ENCODE results near the gene GPC3. TPM values are rescaled to one million over a fixed set of nuclear protein-coding genes. Genes with fewer than 3 reads are reported as not detected.

The GPC3 gene
- total RNA-seq, 1 experiment from 2014 or later: 0.98 TPM

DNA sequence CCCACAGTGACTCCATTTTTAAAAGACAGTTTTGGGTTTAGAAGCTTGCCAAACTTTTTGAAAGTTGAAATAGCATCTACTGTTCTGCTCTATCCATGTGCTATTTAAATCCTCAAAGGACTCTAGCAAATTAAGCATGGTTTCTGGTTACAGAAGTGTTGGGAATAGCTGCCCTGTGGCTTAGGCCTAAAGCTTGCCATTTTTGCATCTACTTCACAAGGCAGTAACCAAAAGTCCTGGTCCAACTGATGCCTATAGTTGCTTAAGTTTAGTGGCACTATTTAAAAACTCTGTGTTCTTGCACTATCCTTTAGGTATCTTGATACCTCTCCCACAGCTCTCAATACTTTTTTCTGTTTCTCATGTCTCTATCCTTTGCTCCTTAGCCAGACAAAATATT is 319.1 kb downstream of the GPC3 start:
- DNase-seq (ENCODE audit: low read depth, low spot score) (no peak), ATAC-seq (no peak)
- no peak overlapping the region for H2AFZ ChIP-seq (ENCODE audit: low read depth, low read length, poor library complexity, severe bottlenecking)
- no peak overlapping the region for H3K9ac ChIP-seq (ENCODE audit: low read length)
- H4K20me1 ChIP-seq (ENCODE audit: insufficient read depth): no peaks in the 10 kb centered on the region
- no peaks in the 10 kb centered on the region for H3K27me3 ChIP-seq (ENCODE audit: insufficient read depth, low read length)
- TF ChIP-seq, protein P1, sequence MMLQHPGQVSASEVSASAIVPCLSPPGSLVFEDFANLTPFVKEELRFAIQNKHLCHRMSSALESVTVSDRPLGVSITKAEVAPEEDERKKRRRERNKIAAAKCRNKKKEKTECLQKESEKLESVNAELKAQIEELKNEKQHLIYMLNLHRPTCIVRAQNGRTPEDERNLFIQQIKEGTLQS (IDR thresholded peaks at IDR 0.05): no peak
- H3K79me2 ChIP-seq (ENCODE audit: insufficient read depth, low read length): no peaks in the 10 kb centered on the region
- no peaks in the 10 kb centered on the region for H3K4me1 ChIP-seq (ENCODE audit: control insufficient read depth in 1 of 2, insufficient read depth in 2 of 2, low read length in 2 of 2)
- BruUV-seq (replicated peaks): no TSS peak
- H3K36me3 ChIP-seq (ENCODE audit: control insufficient read depth in 1 of 2, insufficient read depth in 2 of 2, low read length in 2 of 2): no peaks in the 10 kb centered on the region
- H3K4me3 ChIP-seq (replicated peaks in 1 of 2; ENCODE audit: low read depth in 1 of 2, low read length in 2 of 2): no peak overlapping the region
- H3K4me2 ChIP-seq (ENCODE audit: low read length): no peak overlapping the region
- intact Hi-C loops (cut with micrococcal nuclease): no loop called here
- H3K27ac ChIP-seq (ENCODE audit: low read depth, low read length): no peak overlapping the region
- no peaks in the 10 kb centered on the region for H3K9me2 ChIP-seq (ENCODE audit: insufficient read depth)
- CTCF ChIA-PET: no interaction called here
- RAD21 ChIA-PET (ENCODE audit: low non-redundant PET in 1 of 2, low total read pairs in 2 of 2, uncharacterized antibody in 2 of 2, unreplicated experiment in 2 of 2): no interaction called here
- no peaks in the 10 kb centered on the region for H3K9me3 ChIP-seq (ENCODE audit: control insufficient read depth in 1 of 2, insufficient read depth in 1 of 2, low read depth in 1 of 2, low read length in 2 of 2)
- POLR2A ChIA-PET: no interaction called here

DNA sequence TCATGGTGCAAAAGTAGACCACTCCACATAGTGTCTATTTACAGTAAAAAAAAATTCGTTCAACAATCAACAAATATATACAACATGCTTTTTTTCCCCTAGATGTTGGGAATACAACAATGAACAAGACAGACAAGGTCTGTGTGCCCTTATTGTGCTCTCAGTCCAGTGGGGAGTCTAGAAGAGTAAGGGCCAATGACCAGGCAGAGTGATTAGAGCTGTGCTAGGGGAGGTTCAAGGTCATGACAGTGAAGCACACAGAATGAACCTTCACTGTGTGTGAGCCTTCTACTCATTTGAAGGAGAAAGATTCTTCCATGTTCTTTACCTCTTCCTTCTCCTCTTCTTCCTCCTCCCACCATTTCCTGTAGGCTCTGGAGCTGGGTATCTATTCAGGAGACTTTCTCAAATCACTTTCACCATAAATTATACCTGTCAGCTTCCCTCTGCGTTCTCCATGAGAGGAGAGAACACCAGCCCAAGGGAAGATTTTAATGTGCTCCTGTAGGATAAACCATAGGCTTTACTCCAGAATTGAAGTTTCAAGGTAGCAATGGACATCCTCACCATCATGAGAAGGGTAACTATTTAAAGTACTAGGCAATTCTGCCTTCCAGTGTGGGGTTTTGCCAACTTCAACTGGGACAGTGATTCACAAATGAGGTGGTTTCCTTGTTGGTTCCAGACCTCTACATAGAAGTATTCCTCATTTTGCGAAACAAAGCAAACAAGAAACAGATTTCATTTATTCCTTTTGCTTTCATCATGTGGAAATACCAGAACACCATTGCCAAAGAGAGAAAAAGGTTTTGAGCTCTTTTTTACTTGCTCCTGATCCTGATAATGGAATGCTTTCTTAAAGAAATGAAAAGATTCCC is 323.2 kb downstream of the GPC3 start:
- RAD21 ChIA-PET (ENCODE audit: low non-redundant PET in 1 of 2, low total read pairs in 2 of 2, uncharacterized antibody in 2 of 2, unreplicated experiment in 2 of 2): no interaction called here
- Histone ChIP-seq H3K4me2 (ENCODE audit: low read length) (no peak overlapping the region), H3K27ac (ENCODE audit: low read depth, low read length) (no peak overlapping the region), H3K9me3 (ENCODE audit: control insufficient read depth in 1 of 2, insufficient read depth in 1 of 2, low read depth in 1 of 2, low read length in 2 of 2) (no peaks in the 10 kb centered on the region), H3K36me3 (ENCODE audit: control insufficient read depth in 1 of 2, insufficient read depth in 2 of 2, low read length in 2 of 2) (no peaks in the 10 kb centered on the region), H3K9ac (ENCODE audit: low read length) (no peak overlapping the region), H3K79me2 (ENCODE audit: insufficient read depth, low read length) (no peaks in the 10 kb centered on the region), H3K4me3 (replicated peaks in 1 of 2; ENCODE audit: low read depth in 1 of 2, low read length in 2 of 2) (no peak overlapping the region), H2AFZ (ENCODE audit: low read depth, low read length, poor library complexity, severe bottlenecking) (no peak overlapping the region), H3K27me3 (ENCODE audit: insufficient read depth, low read length) (no peaks in the 10 kb centered on the region), H4K20me1 (ENCODE audit: insufficient read depth) (no peaks in the 10 kb centered on the region), H3K4me1 (ENCODE audit: control insufficient read depth in 1 of 2, insufficient read depth in 2 of 2, low read length in 2 of 2) (0 out of 4 replicates have a peak, but pooled peaks cover 0 to 4% of the 10 kb centered on the region in 2 experiments), H3K9me2 (ENCODE audit: insufficient read depth) (no peaks in the 10 kb centered on the region)
- POLR2A ChIA-PET: no interaction called here
- TF ChIP-seq CBX3 (IDR thresholded peaks at IDR 0.05; ENCODE audit: low read depth) (no peak), JUND (IDR thresholded peaks at IDR 0.05) (no peak), EZH2phosphoT487 (IDR thresholded peaks at IDR 0.05; ENCODE audit: borderline replicate concordance) (no peak), POLR2AphosphoS5 (IDR thresholded peaks at IDR 0.05; ENCODE audit: low read depth, low read length) (no peak), SRF (IDR thresholded peaks at IDR 0.05; ENCODE audit: low read depth) (no peak), TCF7L2 (IDR thresholded peaks at IDR 0.05; ENCODE audit: borderline replicate concordance, extremely low read depth, insufficient read depth, insufficient read length) (no peak), RAD21 (IDR thresholded peaks at IDR 0.05; ENCODE audit: low read depth) (no peak), EZH2 (IDR thresholded peaks at IDR 0.05) (no peak), SIN3A (IDR thresholded peaks at IDR 0.05; ENCODE audit: low read depth) (no peak), YY1 (IDR thresholded peaks at IDR 0.05; ENCODE audit: extremely low read depth, insufficient replicate concordance, low read depth, low read length) (no peak), FOSL1 (IDR thresholded peaks at IDR 0.05; ENCODE audit: low read depth) (no peak), ELF1 (IDR thresholded peaks at IDR 0.05; ENCODE audit: borderline replicate concordance, low read depth) (no peak), SP1 (IDR thresholded peaks at IDR 0.05; ENCODE audit: low read depth) (no peak), EGR1 (IDR thresholded peaks at IDR 0.05; ENCODE audit: low read depth) (no peak), ZNF274 (IDR thresholded peaks at IDR 0.05; ENCODE audit: low read depth, low read length) (no peak), POLR2A (IDR thresholded peaks at IDR 0.05; ENCODE audit: borderline replicate concordance, extremely low read depth, insufficient read depth, insufficient read length) (no peak)
- TF ChIP-seq, protein P1 (IDR thresholded peaks at IDR 0.05): no peak
- TF ChIP-seq, protein P2, sequence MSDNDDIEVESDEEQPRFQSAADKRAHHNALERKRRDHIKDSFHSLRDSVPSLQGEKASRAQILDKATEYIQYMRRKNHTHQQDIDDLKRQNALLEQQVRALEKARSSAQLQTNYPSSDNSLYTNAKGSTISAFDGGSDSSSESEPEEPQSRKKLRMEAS (IDR thresholded peaks at IDR 0.05): no peak
- TF ChIP-seq, protein P3, sequence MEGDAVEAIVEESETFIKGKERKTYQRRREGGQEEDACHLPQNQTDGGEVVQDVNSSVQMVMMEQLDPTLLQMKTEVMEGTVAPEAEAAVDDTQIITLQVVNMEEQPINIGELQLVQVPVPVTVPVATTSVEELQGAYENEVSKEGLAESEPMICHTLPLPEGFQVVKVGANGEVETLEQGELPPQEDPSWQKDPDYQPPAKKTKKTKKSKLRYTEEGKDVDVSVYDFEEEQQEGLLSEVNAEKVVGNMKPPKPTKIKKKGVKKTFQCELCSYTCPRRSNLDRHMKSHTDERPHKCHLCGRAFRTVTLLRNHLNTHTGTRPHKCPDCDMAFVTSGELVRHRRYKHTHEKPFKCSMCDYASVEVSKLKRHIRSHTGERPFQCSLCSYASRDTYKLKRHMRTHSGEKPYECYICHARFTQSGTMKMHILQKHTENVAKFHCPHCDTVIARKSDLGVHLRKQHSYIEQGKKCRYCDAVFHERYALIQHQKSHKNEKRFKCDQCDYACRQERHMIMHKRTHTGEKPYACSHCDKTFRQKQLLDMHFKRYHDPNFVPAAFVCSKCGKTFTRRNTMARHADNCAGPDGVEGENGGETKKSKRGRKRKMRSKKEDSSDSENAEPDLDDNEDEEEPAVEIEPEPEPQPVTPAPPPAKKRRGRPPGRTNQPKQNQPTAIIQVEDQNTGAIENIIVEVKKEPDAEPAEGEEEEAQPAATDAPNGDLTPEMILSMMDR (IDR thresholded peaks at IDR 0.05 in 2 of 3, conservative IDR thresholded peaks at IDR 0.05 in 1 of 3; ENCODE audit: borderline replicate concordance in 1 of 3, insufficient read depth in 1 of 3, low read depth in 2 of 3, low read length in 2 of 3): no peak
- CTCF ChIA-PET: interaction anchor here (1.0 kb wide), 1 partner anchor 657 kb away, joined by 3 read pairs; no protein-coding TSS in a partner anchor
- DNase-seq (ENCODE audit: low read depth, low spot score) (no peak), ATAC-seq (no peak)
- no TSS peak for BruUV-seq (replicated peaks)
- intact Hi-C loops (cut with micrococcal nuclease): no loop called here
